HCT116 (cell line): ENCODE results near the gene RNF32. TPM values are rescaled to one million over a fixed set of nuclear protein-coding genes. Genes with fewer than 3 reads are reported as not detected.

Source experiments
- ATAC-seq: fragments of 200-7000 bp; cut with Tn5 transposase; 2 replicates; pipeline ENCODE4 v1.9.1; 2020; ENCODE audit warnings: mild to moderate bottlenecking, moderate library complexity
- BruUV-seq: library from RNA; stranded (reverse); fragments of 400-500 nt; replicated peaks from 2 replicates; lab custom pipeline; 2021; lab: Mats Ljungman, UMichigan
- CTCF ChIA-PET: fragments of 300-600 bp; sonication (Branson Sonifier 250); formaldehyde crosslinking; loops from one replicate; lab custom pipeline; 2021; ENCODE audit warnings: antibody characterized with exemption; lab: Charles Lee
- POLR2A ChIA-PET: fragments of 300-600, 350-600 bp; sonication (Branson Sonifier 250); formaldehyde crosslinking; loops from one replicate; lab custom pipeline; 2021; ENCODE audit warnings: antibody characterized with exemption; lab: Charles Lee
- RAD21 ChIA-PET, 2 experiments: fragments of 300-600 bp; sonication (Branson Sonifier 250); formaldehyde crosslinking; loops; one replicate each; lab custom pipeline; 2023; ENCODE audit warnings: low total read pairs in 2 of 2; ENCODE audit not compliant: uncharacterized antibody in 2 of 2, unreplicated experiment in 2 of 2, low non-redundant PET in 1 of 2; lab: Charles Lee
- DNase-seq: peaks from one replicate; pipeline ENCODE4 v3.0.0-alpha.2; 2010; ENCODE audit warnings: low read depth, low spot score
- H2AFZ ChIP-seq: fragments of 200-600 bp; shearing (Covaris generic), sonication (generic); 2 replicates; pipeline ENCODE4 v1.6.1; 2017; ENCODE audit warnings: low read depth, mixed run types, mixed read lengths, antibody characterized with exemption, low read length; ENCODE audit not compliant: poor library complexity, severe bottlenecking
- H3K27ac ChIP-seq: 2 replicates; pipeline ENCODE4 v1.5.1; 2012; ENCODE audit warnings: low read depth, low read length
- H3K27me3 ChIP-seq: fragments of 200-600 bp; sonication (generic); 2 replicates; pipeline ENCODE4 v1.6.1; 2016; ENCODE audit warnings: mixed run types, low read length, mixed read lengths; ENCODE audit not compliant: insufficient read depth
- H3K36me3 ChIP-seq, 2 experiments: fragments of 200-500 bp in 1 of 2; fragments of 200-600 bp in 1 of 2; sonication (Bioruptor generic) in 1 of 2; sonication (generic) in 1 of 2; 2 replicates each; pipeline versions ENCODE4 v1.5.1 to v1.6.1; 2014 to 2016; ENCODE audit warnings: low read length in 2 of 2, inconsistent platforms in 1 of 2, mixed read lengths in 1 of 2, mixed run types in 1 of 2; ENCODE audit not compliant: insufficient read depth in 2 of 2, control insufficient read depth in 1 of 2
- H3K4me1 ChIP-seq, 2 experiments: fragments of 200-600 bp in 1 of 2; sonication (generic) in 1 of 2; 2 replicates each; pipeline versions ENCODE4 v1.5.1 to v1.6.1; 2012 to 2017; ENCODE audit warnings: low read length in 2 of 2, inconsistent platforms in 1 of 2, mild to moderate bottlenecking in 1 of 2, mixed read lengths in 1 of 2, mixed run types in 1 of 2, moderate library complexity in 1 of 2; ENCODE audit not compliant: insufficient read depth in 2 of 2, control insufficient read depth in 1 of 2
- H3K4me2 ChIP-seq: fragments of 200-600 bp; sonication (generic); 2 replicates; pipeline ENCODE4 v1.6.1; 2017; ENCODE audit warnings: mixed run types, low read length, mixed read lengths
- H3K4me3 ChIP-seq, 2 experiments: fragments of 200-600 bp in 1 of 2; sonication (generic) in 1 of 2; replicated peaks in 1 of 2; 2 replicates each; pipeline ENCODE4 v1.5.1; 2011 to 2016; ENCODE audit warnings: low read length in 2 of 2, control low read depth in 1 of 2, low read depth in 1 of 2, mild to moderate bottlenecking in 1 of 2, mixed read lengths in 1 of 2, mixed run types in 1 of 2
- H3K79me2 ChIP-seq: fragments of 200-600 bp; sonication (generic); 2 replicates; pipeline ENCODE4 v1.6.1; 2017; ENCODE audit warnings: mild to moderate bottlenecking, mixed run types, low read length, moderate library complexity, mixed read lengths; ENCODE audit not compliant: insufficient read depth
- H3K9ac ChIP-seq: fragments of 200-600 bp; sonication (generic); 2 replicates; pipeline ENCODE4 v1.6.1; 2016; ENCODE audit warnings: low read length, mixed read lengths
- H3K9me2 ChIP-seq: fragments of 200-600 bp; sonication (generic), shearing (Covaris generic); 2 replicates; pipeline ENCODE4 v1.6.1; 2017; ENCODE audit warnings: mixed run types, mild to moderate bottlenecking, moderate library complexity; ENCODE audit not compliant: insufficient read depth
- H3K9me3 ChIP-seq, 2 experiments: fragments of 200-500 bp in 1 of 2; fragments of 200-600 bp in 1 of 2; sonication (Bioruptor generic) in 1 of 2; sonication (generic) in 1 of 2; 2 replicates each; pipeline ENCODE4 v1.6.1; 2014 to 2017; ENCODE audit warnings: low read length in 2 of 2, mixed read lengths in 2 of 2, inconsistent platforms in 1 of 2, low read depth in 1 of 2, mild to moderate bottlenecking in 1 of 2, mixed run types in 1 of 2, moderate library complexity in 1 of 2; ENCODE audit not compliant: control insufficient read depth in 1 of 2, insufficient read depth in 1 of 2
- H4K20me1 ChIP-seq: fragments of 200-600 bp; sonication (generic), shearing (Covaris generic); 2 replicates; pipeline ENCODE4 v1.6.1; 2017; ENCODE audit warnings: mixed run types, mild to moderate bottlenecking, moderate library complexity; ENCODE audit not compliant: insufficient read depth
- ATF3 ChIP-seq: IDR thresholded peaks from 2 replicates; pipeline ENCODE4 v1.6.1; 2012
- EGR1 ChIP-seq: IDR thresholded peaks from 2 replicates; pipeline ENCODE4 v1.6.1; 2012; ENCODE audit warnings: low read depth
- EZH2 ChIP-seq: fragments of 200-600 bp; sonication (generic); IDR thresholded peaks from 2 replicates; pipeline ENCODE4 v1.6.1; 2017; ENCODE audit warnings: antibody characterized with exemption, mixed run types
- FOSL1 ChIP-seq: IDR thresholded peaks from 2 replicates; pipeline ENCODE4 v1.6.1; 2012; ENCODE audit warnings: low read depth
- POLR2AphosphoS5 ChIP-seq: IDR thresholded peaks from 2 replicates; pipeline ENCODE4 v1.6.1; 2011; ENCODE audit warnings: mild to moderate bottlenecking, low read depth, low read length, moderate library complexity
- REST ChIP-seq: IDR thresholded peaks from 2 replicates; pipeline ENCODE4 v1.6.1; 2012; ENCODE audit warnings: low read depth
- SIN3A ChIP-seq: IDR thresholded peaks from 2 replicates; pipeline ENCODE4 v1.6.1; 2012; ENCODE audit warnings: low read depth
- SRF ChIP-seq: IDR thresholded peaks from 2 replicates; pipeline ENCODE4 v1.6.1; 2012; ENCODE audit warnings: low read depth
- TCF7L2 ChIP-seq: IDR thresholded peaks from 2 replicates; pipeline ENCODE4 v1.7.0; 2011; ENCODE audit warnings: borderline replicate concordance, inconsistent platforms; ENCODE audit not compliant: insufficient read depth, insufficient read length; ENCODE audit errors: extremely low read depth
- ZBTB33 ChIP-seq: IDR thresholded peaks from 2 replicates; pipeline ENCODE4 v1.6.1; 2011; ENCODE audit warnings: mild to moderate bottlenecking, low read length, moderate library complexity; ENCODE audit not compliant: insufficient replicate concordance; ENCODE audit errors: extremely low read depth
- ZNF274 ChIP-seq: fragments of 200-500 bp; sonication (Bioruptor generic); IDR thresholded peaks from 2 replicates; pipeline ENCODE4 v1.6.1; 2014; ENCODE audit warnings: mild to moderate bottlenecking, low read depth, low read length, inconsistent platforms
- intact Hi-C: fragments of 100-400 bp; cut with micrococcal nuclease; formaldehyde crosslinking; loops from 2 replicates; pipeline ENCODE4 v1.10.0; 2022
- total RNA-seq: library from RNA; stranded (reverse); gene quantifications from one replicate; pipeline ENCODE4 v1.2.1, GENCODE V29; 2021; ENCODE audit not compliant: unreplicated experiment

RNF32 gene
- total RNA-seq, 1 experiment from 2014 or later = 3.4 TPM

GRCh38 chr7:156702399-156702798 is 61.8 kb downstream of the RNF32 start:
- H2AFZ ChIP-seq = no peak overlapping the region
- no TSS peak for BruUV-seq
- CTCF ChIA-PET = no interaction called here
- no peaks in the 10 kb centered on the region for H4K20me1 ChIP-seq
- no peak overlapping the region for H3K9ac ChIP-seq
- TF ChIP-seq ATF3 = no peak
- TF ChIP-seq SIN3A = no peak
- no peak for TF ChIP-seq POLR2AphosphoS5
- TF ChIP-seq, all 23 proteins: peak for 0
- no peak overlapping the region for H3K27ac ChIP-seq
- 0 out of 4 replicates have a peak, but pooled peaks cover 0 to 6% of the 10 kb centered on the region in 2 experiments for H3K36me3 ChIP-seq
- no peaks in the 10 kb centered on the region for H3K79me2 ChIP-seq
- no peaks in the 10 kb centered on the region for H3K9me2 ChIP-seq
- H3K4me1 ChIP-seq = no peaks in the 10 kb centered on the region
- no peaks in the 10 kb centered on the region for H3K27me3 ChIP-seq
- ATAC-seq (no peak), DNase-seq (no peak)
- H3K4me2 ChIP-seq = no peak overlapping the region
- no peaks in the 10 kb centered on the region; a peak in 1 of 4 replicates for H3K9me3 ChIP-seq
- ChIA-PET POLR2A (no interaction called here), RAD21 (no interaction called here)
- H3K4me3 ChIP-seq = no peak overlapping the region
- intact Hi-C loops = no loop called here

- ATAC-seq = no peak
- Histone ChIP-seq H3K79me2 (no peaks in the 10 kb centered on the region), H3K9ac (no peak overlapping the region), H3K9me2 (no peaks in the 10 kb centered on the region), H3K27ac (no peak overlapping the region), H3K36me3 (0 out of 4 replicates have a peak, but pooled peaks cover 0 to 6% of the 10 kb centered on the region in 2 experiments), H4K20me1 (no peaks in the 10 kb centered on the region), H2AFZ (no peak overlapping the region), H3K4me2 (no peak overlapping the region), H3K4me3 (no peak overlapping the region), H3K4me1 (no peaks in the 10 kb centered on the region), H3K27me3 (no peaks in the 10 kb centered on the region), H3K9me3 (no peaks in the 10 kb centered on the region; a peak in 1 of 4 replicates)
- POLR2A ChIA-PET = no interaction called here
- RAD21 ChIA-PET = no interaction called here
- intact Hi-C loops = no loop called here
- no TSS peak for BruUV-seq
- no peak for DNase-seq
- CTCF ChIA-PET = no interaction called here
- TF ChIP-seq ATF3 (no peak), ZNF274 (no peak), ZBTB33 (no peak), REST (no peak), EZH2 (no peak), FOSL1 (no peak), POLR2AphosphoS5 (no peak), SRF (no peak), EGR1 (no peak), SIN3A (no peak), TCF7L2 (no peak)
Measured at GRCh38 chr7:156703209-156703608, 62.6 kb downstream of the RNF32 start.
